Smooth muscle cell (in vitro differentiated cells): ENCODE measurements around the gene DYRK2. TPM values are rescaled to one million over a fixed set of nuclear protein-coding genes. Genes with fewer than 3 reads are reported as not detected.

ENCODE experiments used
- DNase-seq: peaks from one replicate; lab custom pipeline; 2025; ENCODE audit not compliant: unreplicated experiment; lab: John Stamatoyannopoulos, UW
- H2AFZ ChIP-seq: fragments of 200-600 bp; sonication (generic); 2 replicates; pipeline ENCODE4 v1.6.0; 2016; ENCODE audit warnings: antibody characterized with exemption, low read depth, mild to moderate bottlenecking
- H3F3A ChIP-seq: fragments of 200-600 bp; sonication (generic); 2 replicates; pipeline ENCODE4 v1.6.0; 2017; ENCODE audit warnings: antibody characterized with exemption, low read depth
- H3K27ac ChIP-seq: fragments of 200-600 bp; sonication (generic); 2 replicates; pipeline ENCODE4 v1.5.1; 2016; ENCODE audit warnings: low read depth, mild to moderate bottlenecking
- H3K27me3 ChIP-seq: fragments of 200-600 bp; sonication (generic); 2 replicates; pipeline ENCODE4 v1.6.1; 2016; ENCODE audit warnings: low read depth, mild to moderate bottlenecking
- H3K36me3 ChIP-seq: fragments of 200-600 bp; sonication (generic); 2 replicates; pipeline ENCODE4 v1.5.1; 2016; ENCODE audit warnings: low read depth
- H3K4me1 ChIP-seq: fragments of 200-600 bp; sonication (generic); 2 replicates; pipeline ENCODE4 v1.5.1; 2016; ENCODE audit warnings: low read depth
- H3K4me2 ChIP-seq: fragments of 200-600 bp; sonication (generic); 2 replicates; pipeline ENCODE4 v1.6.0; 2016; ENCODE audit warnings: mild to moderate bottlenecking
- H3K4me3 ChIP-seq: fragments of 200-600 bp; sonication (generic); 2 replicates; pipeline ENCODE4 v1.5.1; 2016; ENCODE audit warnings: mild to moderate bottlenecking
- H3K79me2 ChIP-seq: fragments of 200-600 bp; sonication (generic); 2 replicates; pipeline ENCODE4 v1.6.0; 2016; ENCODE audit warnings: low read depth, mild to moderate bottlenecking
- H3K9ac ChIP-seq: fragments of 200-600 bp; sonication (generic); 2 replicates; pipeline ENCODE4 v1.6.0; 2016; ENCODE audit warnings: low read depth
- H3K9me3 ChIP-seq: fragments of 200-600 bp; sonication (generic); replicated peaks from 2 replicates; pipeline ENCODE4 v1.5.1; 2016; ENCODE audit warnings: low read depth
- H4K20me1 ChIP-seq: fragments of 200-600 bp; sonication (generic); 2 replicates; pipeline ENCODE4 v1.6.0; 2016; ENCODE audit warnings: low read depth
- WGBS: methylation state at CpG from one replicate; pipeline ENCODE4 v1.1.7; 2016; ENCODE audit warnings: low lambda C conversion rate; 5-methylcytosine and 5-hydroxymethylcytosine counted together
- polyA plus RNA-seq: library from polyadenylated mRNA; unstranded; fragments of >200 nt; fragmentation: Nextera tagmentation; extraction: Ambion mirVana; gene quantifications from 2 replicates; pipeline ENCODE4 v1.2.1, GENCODE V29; 2016
- total RNA-seq: library from RNA; depleted of rRNA; stranded (reverse); fragments of >200 nt; gene quantifications from 2 replicates; pipeline ENCODE4 v1.2.3, GENCODE V29; 2014
- TF ChIP-seq, protein P1 (sequence below): fragments of 200-600 bp; sonication (generic); IDR thresholded peaks from 2 replicates; pipeline ENCODE4 v1.5.1; 2017; ENCODE audit warnings: borderline replicate concordance, mild to moderate bottlenecking, antibody characterized with exemption; ENCODE audit not compliant: insufficient read depth, poor library complexity, severe bottlenecking

The DYRK2 gene
- total and polyA plus RNA-seq, 2 experiments from 2014 or later: 44.0 to 64.1 TPM

- Histone ChIP-seq H3K27me3 (no peaks in the 10 kb centered on the region), H3K9me3 (no peaks in the 10 kb centered on the region), H3K4me3 (no peak overlapping the region), H3K27ac (no peak overlapping the region), H3K79me2 (no peaks in the 10 kb centered on the region), H3F3A (peaks cover 6% of the 10 kb centered on the region), H3K4me1 (peaks cover 10% of the 10 kb centered on the region), H2AFZ (no peak overlapping the region), H4K20me1 (no peaks in the 10 kb centered on the region), H3K4me2 (no peak overlapping the region), H3K9ac (no peak overlapping the region), H3K36me3 (no peaks in the 10 kb centered on the region)
- DNase-seq: no peak
- WGBS: 88% methylated on average over 1 of the region's 1 CpG
- TF ChIP-seq, protein P1, sequence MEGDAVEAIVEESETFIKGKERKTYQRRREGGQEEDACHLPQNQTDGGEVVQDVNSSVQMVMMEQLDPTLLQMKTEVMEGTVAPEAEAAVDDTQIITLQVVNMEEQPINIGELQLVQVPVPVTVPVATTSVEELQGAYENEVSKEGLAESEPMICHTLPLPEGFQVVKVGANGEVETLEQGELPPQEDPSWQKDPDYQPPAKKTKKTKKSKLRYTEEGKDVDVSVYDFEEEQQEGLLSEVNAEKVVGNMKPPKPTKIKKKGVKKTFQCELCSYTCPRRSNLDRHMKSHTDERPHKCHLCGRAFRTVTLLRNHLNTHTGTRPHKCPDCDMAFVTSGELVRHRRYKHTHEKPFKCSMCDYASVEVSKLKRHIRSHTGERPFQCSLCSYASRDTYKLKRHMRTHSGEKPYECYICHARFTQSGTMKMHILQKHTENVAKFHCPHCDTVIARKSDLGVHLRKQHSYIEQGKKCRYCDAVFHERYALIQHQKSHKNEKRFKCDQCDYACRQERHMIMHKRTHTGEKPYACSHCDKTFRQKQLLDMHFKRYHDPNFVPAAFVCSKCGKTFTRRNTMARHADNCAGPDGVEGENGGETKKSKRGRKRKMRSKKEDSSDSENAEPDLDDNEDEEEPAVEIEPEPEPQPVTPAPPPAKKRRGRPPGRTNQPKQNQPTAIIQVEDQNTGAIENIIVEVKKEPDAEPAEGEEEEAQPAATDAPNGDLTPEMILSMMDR: no peak
These were observed 27.4 kb upstream of the DYRK2 start for GRCh38 chr12:67621112-67621511.

GRCh38 chr12:67621926-67622325, 26.6 kb upstream of the DYRK2 start:
- Histone ChIP-seq H3F3A (peaks cover 6% of the 10 kb centered on the region), H3K4me2 (no peak overlapping the region), H3K9me3 (no peaks in the 10 kb centered on the region), H3K9ac (no peak overlapping the region), H3K79me2 (no peaks in the 10 kb centered on the region), H2AFZ (no peak overlapping the region), H3K4me3 (no peak overlapping the region), H4K20me1 (no peaks in the 10 kb centered on the region), H3K4me1 (peaks cover 10% of the 10 kb centered on the region), H3K27ac (no peak overlapping the region), H3K36me3 (no peaks in the 10 kb centered on the region), H3K27me3 (no peaks in the 10 kb centered on the region)
- 94% methylated on average over 4 of the region's 4 CpGs for WGBS
- TF ChIP-seq, protein P1: no peak
- DNase-seq: no peak

DNA sequence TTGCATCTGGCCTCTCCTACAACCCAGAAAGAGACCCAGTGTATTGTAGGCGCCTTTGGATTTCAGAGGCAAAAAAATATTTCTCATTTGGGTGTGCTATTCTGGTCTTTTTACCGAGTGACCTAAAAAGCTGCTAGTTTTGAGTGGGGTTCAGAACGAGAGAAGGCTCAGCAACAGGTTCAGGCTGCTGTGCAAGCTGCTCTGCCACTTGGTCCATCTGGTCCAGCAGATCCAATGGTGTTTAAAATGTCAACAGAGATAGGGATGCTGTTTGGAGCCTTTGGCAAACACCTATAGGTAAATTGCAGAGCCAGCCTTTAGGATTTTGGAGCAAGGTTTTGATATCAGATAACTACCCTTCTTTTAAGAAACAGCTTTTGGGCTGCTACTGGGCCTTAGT, 25.3 kb upstream of the DYRK2 start:
- Histone ChIP-seq H3K27ac (no peak overlapping the region), H3K79me2 (no peaks in the 10 kb centered on the region), H3K36me3 (no peaks in the 10 kb centered on the region), H3K9me3 (no peaks in the 10 kb centered on the region), H2AFZ (no peak overlapping the region), H3K4me3 (no peak overlapping the region), H3K4me2 (no peak overlapping the region), H3K27me3 (no peaks in the 10 kb centered on the region), H3K4me1 (peaks cover 4% of the 10 kb centered on the region), H3K9ac (no peak overlapping the region), H4K20me1 (no peaks in the 10 kb centered on the region), H3F3A (peaks cover 3% of the 10 kb centered on the region)
- no peak for DNase-seq
- TF ChIP-seq, protein P1: no peak
- 93% methylated on average over 3 of the region's 3 CpGs for whole genome bisulfite sequencing

GRCh38 chr12:67624355-67624754, 24.2 kb upstream of the DYRK2 start:
- Histone ChIP-seq H3K27me3 (no peaks in the 10 kb centered on the region), H3K9ac (no peak overlapping the region), H3K4me3 (no peak overlapping the region), H3K36me3 (no peaks in the 10 kb centered on the region), H3K4me1 (no peaks in the 10 kb centered on the region), H2AFZ (no peak overlapping the region), H3K27ac (no peak overlapping the region), H4K20me1 (no peaks in the 10 kb centered on the region), H3K4me2 (no peak overlapping the region), H3K79me2 (no peaks in the 10 kb centered on the region), H3K9me3 (no peaks in the 10 kb centered on the region), H3F3A (no peaks in the 10 kb centered on the region)
- TF ChIP-seq, protein P1: no peak
- no peak for DNase-seq
- WGBS: 94% methylated on average over 6 of the region's 6 CpGs
